DOHH2 (cell line): ENCODE data around the gene ACTN1.

ENCODE experiments used
- H3F3A ChIP-seq: fragments of 200-600 bp; sonication (generic), shearing (Covaris generic); 2 replicates; pipeline ENCODE4 v1.6.0; 2016; ENCODE audit warnings: antibody characterized with exemption, mild to moderate bottlenecking; ENCODE audit not compliant: control insufficient read depth, insufficient read depth
- H3K27ac ChIP-seq: fragments of 200-600 bp; sonication (generic); 2 replicates; pipeline ENCODE4 v1.5.1; 2014; ENCODE audit warnings: low read depth, mild to moderate bottlenecking, low read length, moderate library complexity
- H3K27me3 ChIP-seq: fragments of 200-600 bp; sonication (generic); 2 replicates; pipeline ENCODE4 v1.6.1; 2014; ENCODE audit warnings: mild to moderate bottlenecking, low read length, mixed read lengths; ENCODE audit not compliant: control insufficient read depth
- H3K36me3 ChIP-seq: fragments of 200-600 bp; sonication (generic); 2 replicates; pipeline ENCODE4 v1.6.1; 2014; ENCODE audit warnings: mild to moderate bottlenecking, low read length, moderate library complexity, mixed read lengths; ENCODE audit not compliant: control insufficient read depth
- H3K4me1 ChIP-seq: fragments of 200-600 bp; sonication (generic); 2 replicates; pipeline ENCODE4 v1.6.1; 2014; ENCODE audit warnings: mild to moderate bottlenecking, low read length, mixed read lengths; ENCODE audit not compliant: control insufficient read depth
- H3K4me2 ChIP-seq: fragments of 200-600 bp; sonication (generic); 2 replicates; pipeline ENCODE4 v1.6.0; 2014; ENCODE audit warnings: mild to moderate bottlenecking, low read length, moderate library complexity
- H3K4me3 ChIP-seq: fragments of 200-600 bp; sonication (generic); 2 replicates; pipeline ENCODE4 v1.5.1; 2014; ENCODE audit warnings: mild to moderate bottlenecking, low read length, mixed read lengths
- H3K79me2 ChIP-seq: fragments of 200-600 bp; sonication (generic); 2 replicates; pipeline ENCODE4 v1.6.1; 2014; ENCODE audit warnings: mild to moderate bottlenecking, low read length, mixed read lengths; ENCODE audit not compliant: control insufficient read depth
- H3K9me2 ChIP-seq: fragments of 200-600 bp; sonication (generic); replicated peaks from 2 replicates; pipeline ENCODE4 v1.6.1; 2014; ENCODE audit warnings: mild to moderate bottlenecking, low read length, mixed read lengths; ENCODE audit not compliant: control insufficient read depth
- H3K9me3 ChIP-seq: fragments of 200-600 bp; sonication (generic); 2 replicates; pipeline ENCODE4 v1.6.1; 2014; ENCODE audit warnings: antibody characterized with exemption, low read length, mixed read lengths; ENCODE audit not compliant: control insufficient read depth, insufficient read depth
- H4K20me1 ChIP-seq: fragments of 200-600 bp; sonication (generic); 2 replicates; pipeline ENCODE4 v1.6.0; 2014; ENCODE audit warnings: low read depth, mild to moderate bottlenecking, antibody characterized with exemption, low read length, moderate library complexity; ENCODE audit not compliant: control insufficient read depth, insufficient read depth
- CTCF ChIP-seq: fragments of 200-600 bp; sonication (generic); IDR thresholded peaks from one replicate; pipeline ENCODE4 v1.5.1; 2014; ENCODE audit warnings: antibody characterized with exemption, mild to moderate bottlenecking, low read depth, low read length; ENCODE audit not compliant: poor library complexity, severe bottlenecking
- EZH2phosphoT487 ChIP-seq: fragments of 200-600 bp; sonication (generic); IDR thresholded peaks from 2 replicates; pipeline ENCODE4 v1.6.1; 2017; ENCODE audit warnings: borderline replicate concordance, mild to moderate bottlenecking, antibody characterized with exemption, low read length, moderate library complexity, mixed read lengths

The ACTN1 gene

GRCh38 chr14:68995731-68996130, 16.6 kb upstream of the ACTN1 start:
- H3K4me2 ChIP-seq, result no peak overlapping the region
- H3K9me3 ChIP-seq, result no peaks in the 10 kb centered on the region
- H3F3A ChIP-seq, result no peaks in the 10 kb centered on the region
- no peaks in the 10 kb centered on the region for H3K36me3 ChIP-seq
- H3K27me3 ChIP-seq, result 0 out of 2 replicates have a peak, but pooled peaks cover 3% of the 10 kb centered on the region
- H3K9me2 ChIP-seq, result no peaks in the 10 kb centered on the region
- no peak overlapping the region for H3K27ac ChIP-seq
- no peaks in the 10 kb centered on the region for H4K20me1 ChIP-seq
- H3K4me3 ChIP-seq, result no peak overlapping the region
- no peaks in the 10 kb centered on the region for H3K79me2 ChIP-seq
- TF ChIP-seq EZH2phosphoT487 (no peak), CTCF (no peak)
- H3K4me1 ChIP-seq, result no peaks in the 10 kb centered on the region

GRCh38 chr14:68994056-68994455, 15.0 kb upstream of the ACTN1 start:
- Histone ChIP-seq H3K4me1 (no peaks in the 10 kb centered on the region), H3F3A (no peaks in the 10 kb centered on the region), H3K36me3 (no peaks in the 10 kb centered on the region), H3K4me3 (no peak overlapping the region), H3K79me2 (no peaks in the 10 kb centered on the region), H3K27ac (no peak overlapping the region), H4K20me1 (no peaks in the 10 kb centered on the region), H3K4me2 (no peak overlapping the region), H3K9me3 (no peaks in the 10 kb centered on the region), H3K9me2 (no peaks in the 10 kb centered on the region), H3K27me3 (0 out of 2 replicates have a peak, but pooled peaks cover 3% of the 10 kb centered on the region)
- TF ChIP-seq CTCF, result no peak
- TF ChIP-seq EZH2phosphoT487, result no peak

GRCh38 chr14:68987653-68988036, 8.5 kb upstream of the ACTN1 start:
- Histone ChIP-seq H3K9me2 (no peaks in the 10 kb centered on the region), H3K4me1 (no peaks in the 10 kb centered on the region), H3K9me3 (no peaks in the 10 kb centered on the region), H3K27me3 (peaks cover 7% of the 10 kb centered on the region; the same call in 1 of the 2 replicates), H3K4me2 (no peak overlapping the region), H4K20me1 (no peaks in the 10 kb centered on the region), H3K27ac (no peak overlapping the region), H3K79me2 (no peaks in the 10 kb centered on the region), H3K4me3 (no peak overlapping the region), H3K36me3 (no peaks in the 10 kb centered on the region), H3F3A (no peaks in the 10 kb centered on the region)
- TF ChIP-seq CTCF, result no peak
